VCaP (cell line): ENCODE measurements around the gene CCDC170.

Experiments
- H3K27ac ChIP-seq: fragments of 450-650 bp; 2 replicates; pipeline ENCODE4 v1.5.1; 2017
- CTCF ChIP-seq: fragments of 450-650 bp; conservative IDR thresholded peaks from 2 replicates; pipeline ENCODE4 v1.5.1; 2017; ENCODE audit warnings: mild to moderate bottlenecking, moderate library complexity

CCDC170 gene

GRCh38 chr6:151656392-151656791 is 162.6 kb downstream of the CCDC170 start:
- no peak overlapping the region for H3K27ac ChIP-seq
- no peak for TF ChIP-seq CTCF

GRCh38 chr6:151658091-151658490 is 164.3 kb downstream of the CCDC170 start:
- TF ChIP-seq CTCF = no peak
- no peak overlapping the region for H3K27ac ChIP-seq

GRCh38 chr6:151659212-151659611 is 165.4 kb downstream of the CCDC170 start:
- H3K27ac ChIP-seq = no peak overlapping the region
- no peak for TF ChIP-seq CTCF

GRCh38 chr6:151661509-151661908 is 167.7 kb downstream of the CCDC170 start:
- no peak overlapping the region for H3K27ac ChIP-seq
- TF ChIP-seq CTCF = no peak

- H3K27ac ChIP-seq = no peak overlapping the region
- peak; percentile 31; the same call in 1 of the 2 replicates for TF ChIP-seq CTCF
Observed at GRCh38 chr6:151661928-151662327, 168.1 kb downstream of the CCDC170 start.

GRCh38 chr6:151663559-151663958 is 169.7 kb downstream of the CCDC170 start:
- H3K27ac ChIP-seq = no peak overlapping the region
- TF ChIP-seq CTCF = no peak

- TF ChIP-seq CTCF = no peak
- no peak overlapping the region for H3K27ac ChIP-seq
Observed at GRCh38 chr6:151664390-151664789, 170.6 kb downstream of the CCDC170 start.

- H3K27ac ChIP-seq = no peak overlapping the region
- TF ChIP-seq CTCF = no peak
Observed at GRCh38 chr6:151665329-151665728, 171.5 kb downstream of the CCDC170 start.
